Hepatocyte (in vitro differentiated cells): ENCODE results near the gene PRSS27.

Source experiments
- EZH2 ChIP-seq: fragments of 200-600 bp; sonication (generic); IDR thresholded peaks from 2 replicates; pipeline ENCODE4 v1.6.1; 2016; ENCODE audit warnings: antibody characterized with exemption, mild to moderate bottlenecking, borderline replicate concordance
- TF ChIP-seq, protein P1 (sequence below): fragments of 200-600 bp; sonication (generic); IDR thresholded peaks from 2 replicates; pipeline ENCODE4 v1.5.1; 2016; ENCODE audit warnings: antibody characterized with exemption, mild to moderate bottlenecking; ENCODE audit not compliant: poor library complexity

DNA sequence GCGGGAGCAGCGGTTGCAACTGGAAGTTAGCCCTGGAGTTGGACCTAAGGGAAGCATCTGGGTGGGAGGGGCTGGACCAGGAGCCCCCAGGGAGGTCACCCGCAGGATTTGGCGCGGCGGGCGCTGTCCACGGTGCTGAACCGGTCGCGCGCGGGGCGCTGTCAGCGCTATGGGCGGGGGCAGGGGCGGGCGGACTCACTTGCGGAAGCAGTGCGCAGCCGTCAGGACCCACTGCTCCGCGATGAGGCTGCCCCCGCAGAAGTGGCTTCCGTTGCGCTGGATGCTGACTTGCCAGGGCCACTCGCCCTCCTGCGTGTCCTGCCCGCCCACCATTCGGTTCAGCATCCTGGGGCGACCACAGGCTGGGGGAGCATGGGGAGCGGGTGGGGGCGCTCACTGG is 4.5 kb downstream of the PRSS27 start:
- TF ChIP-seq EZH2, result no peak
- TF ChIP-seq, protein P1, sequence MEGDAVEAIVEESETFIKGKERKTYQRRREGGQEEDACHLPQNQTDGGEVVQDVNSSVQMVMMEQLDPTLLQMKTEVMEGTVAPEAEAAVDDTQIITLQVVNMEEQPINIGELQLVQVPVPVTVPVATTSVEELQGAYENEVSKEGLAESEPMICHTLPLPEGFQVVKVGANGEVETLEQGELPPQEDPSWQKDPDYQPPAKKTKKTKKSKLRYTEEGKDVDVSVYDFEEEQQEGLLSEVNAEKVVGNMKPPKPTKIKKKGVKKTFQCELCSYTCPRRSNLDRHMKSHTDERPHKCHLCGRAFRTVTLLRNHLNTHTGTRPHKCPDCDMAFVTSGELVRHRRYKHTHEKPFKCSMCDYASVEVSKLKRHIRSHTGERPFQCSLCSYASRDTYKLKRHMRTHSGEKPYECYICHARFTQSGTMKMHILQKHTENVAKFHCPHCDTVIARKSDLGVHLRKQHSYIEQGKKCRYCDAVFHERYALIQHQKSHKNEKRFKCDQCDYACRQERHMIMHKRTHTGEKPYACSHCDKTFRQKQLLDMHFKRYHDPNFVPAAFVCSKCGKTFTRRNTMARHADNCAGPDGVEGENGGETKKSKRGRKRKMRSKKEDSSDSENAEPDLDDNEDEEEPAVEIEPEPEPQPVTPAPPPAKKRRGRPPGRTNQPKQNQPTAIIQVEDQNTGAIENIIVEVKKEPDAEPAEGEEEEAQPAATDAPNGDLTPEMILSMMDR, result no peak
